SW 1271 (cell line): ENCODE results near the gene CCDC63.

Experiments used
- DNase-seq, 2 experiments: peaks; one replicate each; lab custom pipeline; 2025; lab: John Stamatoyannopoulos, UW

CCDC63 gene

DNA sequence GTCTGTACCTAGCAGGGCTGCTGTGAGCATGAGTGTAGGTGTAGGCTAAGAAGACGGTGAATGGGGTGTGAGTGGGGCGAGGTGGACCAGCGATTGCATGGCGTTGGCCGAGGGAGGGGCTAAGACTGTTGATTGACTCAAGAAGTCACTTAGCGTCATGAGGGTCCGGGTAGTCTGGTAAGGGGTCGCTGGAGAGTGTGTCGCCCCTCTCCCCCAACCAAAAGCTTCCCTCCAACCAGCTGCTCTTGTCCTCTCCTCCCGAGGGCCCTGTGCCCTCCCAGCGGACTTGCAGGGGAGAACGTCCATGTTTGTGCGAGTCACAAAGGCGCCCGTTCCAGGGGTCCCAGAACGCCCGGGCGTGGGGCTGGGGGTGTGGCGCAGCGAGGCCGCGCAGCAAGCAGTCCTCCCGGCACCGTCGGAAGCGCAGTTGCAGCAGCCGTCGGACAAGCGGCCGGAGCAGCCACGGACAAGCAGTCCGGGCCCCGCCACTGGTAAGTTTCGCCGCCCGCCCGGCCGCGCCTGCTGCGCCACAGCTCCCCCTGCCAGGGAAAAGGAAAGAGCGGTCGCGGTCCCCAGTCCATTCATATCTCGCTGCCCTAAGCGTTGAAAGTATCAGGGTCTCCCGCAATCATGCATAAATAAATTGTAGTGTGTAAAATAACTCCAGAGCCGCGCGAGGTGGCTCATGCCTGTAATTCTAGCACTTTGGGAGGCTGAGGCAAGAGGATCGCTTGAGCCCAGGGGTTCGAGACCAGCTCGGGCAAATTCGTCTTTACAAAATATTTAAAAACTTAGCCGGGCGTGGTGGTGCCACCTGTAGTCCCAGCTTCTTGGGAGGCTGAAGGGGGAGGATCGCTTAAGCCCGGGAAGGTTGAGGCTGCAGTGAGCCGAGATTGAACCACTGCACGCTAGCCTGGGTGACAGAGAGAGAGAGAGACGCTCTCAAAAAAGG is at the start of gene CCDC63:
Gene CCDC63 (plus strand): TSS at position 373 of the 952 bp plus-strand sequence. CDS start 5,968 bp downstream, outside the sequence.
- DNase-seq: peak in 1 of 2 experiments; percentile 54

DNA sequence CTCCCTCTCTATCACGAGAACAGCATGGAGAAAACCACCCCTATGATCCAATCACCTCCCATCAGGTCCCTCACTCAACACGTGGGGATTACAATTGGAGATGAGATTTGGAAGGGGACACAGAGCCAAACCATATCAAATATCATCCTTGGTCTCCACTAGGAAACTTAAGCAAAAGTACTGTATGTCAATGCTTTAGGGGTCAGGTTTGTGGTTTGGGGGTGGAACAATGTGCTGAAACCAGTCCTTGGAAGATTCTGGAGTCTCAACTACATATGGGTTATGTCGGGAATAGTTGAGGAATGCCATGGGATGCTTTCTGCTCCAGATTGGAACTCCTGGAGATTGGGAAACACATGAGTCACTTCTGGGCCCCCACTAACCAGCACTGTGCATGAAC is 48.3 kb upstream of the CCDC63 start:
- DNase-seq: no peak

DNA sequence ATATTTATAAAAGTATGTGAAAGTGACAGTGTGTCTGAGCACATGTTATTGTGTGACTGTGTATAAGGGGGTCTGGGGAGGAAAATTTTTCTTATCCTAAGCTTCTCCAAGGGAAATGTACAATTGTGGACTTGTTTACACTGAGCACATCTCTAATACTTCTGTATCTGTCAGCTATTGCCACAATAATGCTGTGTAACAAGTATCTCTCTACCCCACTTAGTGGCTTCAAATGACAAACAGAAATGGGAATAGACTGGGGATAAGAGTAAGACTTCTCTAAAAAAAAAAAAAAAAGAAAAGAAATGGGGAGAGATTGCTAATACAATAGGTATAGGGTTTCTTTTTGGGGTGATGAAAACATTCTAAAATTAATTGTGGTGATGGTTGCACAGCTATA is 44.3 kb upstream of the CCDC63 start:
- no peak for DNase-seq

DNA sequence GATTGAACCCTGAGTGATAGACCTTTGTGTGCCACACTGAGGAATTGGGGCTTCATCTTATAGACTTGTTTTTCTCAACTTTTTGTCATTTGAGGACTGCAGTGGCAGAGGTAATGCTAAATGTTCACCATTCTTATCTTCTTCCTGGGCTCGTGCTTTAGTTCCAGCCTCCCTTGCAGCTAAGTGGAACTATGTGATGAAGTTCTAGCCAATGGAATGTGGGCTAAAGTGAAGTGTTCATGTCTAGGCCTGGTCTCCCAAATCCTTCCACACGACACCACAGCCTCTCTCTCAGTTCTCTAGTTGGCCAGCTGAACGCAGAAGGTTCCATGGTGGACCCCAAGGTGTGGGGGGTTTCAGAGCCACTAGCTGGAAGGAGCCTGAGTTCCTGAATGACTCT is 42.4 kb upstream of the CCDC63 start:
- DNase-seq: no peak

DNA sequence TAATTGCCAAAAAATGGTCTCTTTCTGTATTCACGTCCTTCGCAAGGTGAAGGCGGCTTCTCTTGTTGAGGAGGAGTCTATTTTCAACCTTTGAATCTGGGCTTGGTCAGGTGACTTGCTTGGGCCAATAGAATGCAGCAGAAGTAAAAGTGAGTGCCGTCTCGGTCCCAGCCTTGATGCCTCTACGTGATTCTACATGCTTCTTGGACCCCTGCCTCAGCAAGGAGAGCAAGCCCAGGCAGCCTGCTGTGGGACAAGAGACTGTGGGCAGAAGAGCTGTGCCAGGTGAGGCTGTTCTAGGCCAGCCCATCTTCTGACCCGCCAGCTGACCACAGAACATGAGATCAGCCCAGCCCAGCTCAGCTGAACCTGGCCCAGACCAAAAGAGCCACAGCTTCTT is 39.1 kb upstream of the CCDC63 start:
- no peak for DNase-seq

DNA sequence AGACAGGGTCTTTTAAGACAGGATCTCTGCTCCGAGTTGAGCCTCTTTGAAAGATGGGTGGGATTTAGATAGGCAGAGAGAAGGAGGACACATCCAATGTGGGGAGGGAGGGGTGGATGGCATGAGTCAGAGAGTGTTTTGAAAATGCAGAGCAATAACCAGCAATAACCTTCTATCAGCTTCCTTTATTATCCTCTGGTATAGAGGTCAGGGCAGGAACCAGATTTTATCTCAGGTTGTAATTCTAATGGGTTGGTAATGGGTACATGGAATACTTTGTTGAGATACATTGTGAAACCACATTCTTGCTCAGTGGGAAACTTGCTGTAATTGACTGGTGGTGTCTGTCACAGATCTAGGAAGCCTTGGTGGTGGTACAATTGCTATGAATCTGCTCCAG is 37.6 kb upstream of the CCDC63 start:
- DNase-seq: no peak

DNA sequence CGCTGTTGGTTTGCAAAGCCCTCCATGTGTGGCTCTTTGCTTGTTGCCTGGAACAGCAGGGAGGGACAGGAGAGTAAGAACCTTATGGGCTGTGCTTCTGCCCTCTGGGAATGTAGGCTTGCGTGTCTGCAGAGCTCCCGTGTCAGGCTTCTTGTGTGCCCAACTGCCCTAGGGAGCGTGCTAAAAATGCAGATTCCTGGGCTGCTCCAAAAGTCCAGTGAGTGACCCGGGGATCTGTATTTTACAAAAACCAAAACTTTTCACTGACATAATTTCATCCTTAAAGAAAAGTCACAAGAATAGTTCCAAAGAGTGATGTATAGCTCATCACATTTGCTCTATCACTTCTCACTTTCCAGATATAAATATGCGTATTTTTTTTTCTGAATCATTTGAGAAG is 34.8 kb upstream of the CCDC63 start:
- DNase-seq: no peak

DNA sequence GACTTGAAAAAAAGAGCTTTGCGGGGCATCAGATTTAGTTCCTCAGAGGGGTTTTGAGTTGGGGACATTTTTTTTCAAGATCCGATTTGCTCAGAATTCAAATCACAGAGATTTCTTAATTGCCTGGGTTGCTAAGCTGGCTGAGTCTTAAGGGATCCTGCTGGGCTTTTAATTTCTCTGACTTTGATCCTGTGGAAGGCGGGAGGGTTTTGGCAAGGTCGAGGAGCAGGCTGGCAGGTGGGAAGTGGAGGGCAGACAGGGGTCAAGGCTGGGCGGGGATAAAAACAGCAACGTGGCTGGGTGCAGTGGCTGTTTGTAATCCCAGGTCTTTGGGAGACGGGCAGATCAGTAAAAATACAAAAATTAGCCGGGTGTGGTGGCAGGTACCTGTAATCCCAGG is 33.5 kb upstream of the CCDC63 start:
- DNase-seq: no peak

DNA sequence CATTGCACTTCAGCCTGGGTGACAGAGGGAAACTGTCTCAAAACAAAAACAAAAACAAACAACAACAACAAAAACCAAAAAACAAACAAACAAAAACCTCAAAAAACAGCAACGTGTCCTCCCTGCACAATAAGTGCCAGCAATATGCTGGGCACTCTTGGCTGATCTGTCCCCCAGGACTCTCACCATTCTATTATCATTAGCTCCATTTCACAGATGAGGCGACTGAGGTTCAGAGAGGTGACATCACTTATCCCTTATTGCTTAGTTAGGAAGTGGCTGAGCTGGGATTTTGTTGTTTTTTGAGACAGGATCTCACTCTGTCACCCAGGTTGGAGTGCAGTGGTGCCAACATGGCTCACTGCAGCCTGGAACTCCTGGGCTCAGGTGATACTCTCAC is 33.0 kb upstream of the CCDC63 start:
- no peak for DNase-seq

DNA sequence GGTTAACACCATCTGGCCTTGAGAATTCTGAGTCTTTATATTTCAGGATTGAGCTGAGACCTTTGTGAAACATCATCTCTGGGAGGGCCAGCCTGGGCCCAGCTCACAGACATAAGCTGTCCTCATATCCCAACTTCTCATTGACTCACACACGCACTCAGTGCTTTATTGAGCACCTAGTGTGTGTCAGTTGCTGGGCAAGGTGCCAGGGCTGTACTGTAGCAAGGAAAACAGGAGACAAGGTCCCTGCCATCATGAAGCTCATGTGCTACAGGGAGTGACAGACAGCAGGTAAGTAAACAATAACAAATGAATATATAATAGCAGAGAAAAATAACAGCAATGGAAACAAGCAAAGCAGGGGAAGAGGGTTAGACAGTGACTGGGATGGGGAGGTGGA is 30.5 kb upstream of the CCDC63 start:
- DNase-seq: no peak

DNA sequence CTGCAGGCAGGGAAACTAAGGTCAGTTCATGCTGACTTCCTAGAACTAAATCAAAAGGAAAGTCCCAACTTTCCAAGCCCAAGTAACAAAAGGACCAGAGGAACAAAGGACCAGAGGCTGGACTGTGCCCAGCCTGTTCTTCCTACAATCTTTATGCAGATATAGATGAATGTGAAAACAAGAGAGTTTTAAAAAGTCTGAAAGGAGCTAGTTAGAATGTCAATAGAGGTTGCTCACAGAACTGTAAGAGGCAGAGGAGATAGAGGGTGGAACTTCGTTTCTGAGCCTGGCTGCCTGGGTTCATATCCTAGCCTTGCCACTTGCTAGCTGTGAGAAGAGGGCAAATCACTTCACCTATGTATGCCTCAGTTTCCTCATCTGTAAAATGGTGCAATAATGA is 30.0 kb upstream of the CCDC63 start:
- no peak for DNase-seq

DNA sequence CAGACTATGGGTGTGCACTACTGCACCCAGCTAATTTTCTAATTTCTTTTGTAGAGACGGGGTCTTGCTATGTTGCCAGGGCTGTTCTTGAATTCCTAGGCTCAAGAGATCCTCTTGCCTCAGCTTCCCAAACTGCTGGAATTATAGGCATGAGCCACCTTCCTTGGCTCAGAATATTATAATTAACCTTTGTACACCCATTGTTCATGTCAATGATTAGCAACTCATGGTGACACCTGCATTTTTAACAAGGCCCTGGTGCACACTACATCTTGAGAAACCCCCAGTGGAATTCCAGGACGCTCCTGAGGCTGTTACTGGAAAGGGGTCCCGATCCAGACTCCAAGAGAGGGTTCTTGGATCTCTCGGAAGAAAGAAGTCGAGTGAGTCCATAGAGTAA is 28.3 kb upstream of the CCDC63 start:
- no peak for DNase-seq

DNA sequence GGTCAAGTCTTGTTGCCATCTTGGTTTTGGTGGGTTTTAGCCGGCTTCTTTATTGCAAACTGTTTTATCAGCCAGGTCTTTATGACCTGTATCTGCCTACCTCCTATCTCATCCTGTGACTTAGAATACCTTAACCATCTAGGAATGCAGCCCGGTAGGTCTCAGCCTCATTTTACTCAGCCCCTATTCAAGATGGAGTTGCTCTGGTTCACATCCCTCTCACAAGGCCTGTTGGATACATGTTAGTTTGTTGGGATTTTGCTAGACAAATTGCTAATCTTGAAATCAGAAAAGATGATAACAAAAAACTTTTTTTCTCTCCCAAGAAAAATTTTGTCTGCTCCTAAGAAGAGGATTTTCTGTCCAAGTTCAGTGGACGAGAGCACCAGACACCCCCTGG is 27.6 kb upstream of the CCDC63 start:
- no peak for DNase-seq

DNA sequence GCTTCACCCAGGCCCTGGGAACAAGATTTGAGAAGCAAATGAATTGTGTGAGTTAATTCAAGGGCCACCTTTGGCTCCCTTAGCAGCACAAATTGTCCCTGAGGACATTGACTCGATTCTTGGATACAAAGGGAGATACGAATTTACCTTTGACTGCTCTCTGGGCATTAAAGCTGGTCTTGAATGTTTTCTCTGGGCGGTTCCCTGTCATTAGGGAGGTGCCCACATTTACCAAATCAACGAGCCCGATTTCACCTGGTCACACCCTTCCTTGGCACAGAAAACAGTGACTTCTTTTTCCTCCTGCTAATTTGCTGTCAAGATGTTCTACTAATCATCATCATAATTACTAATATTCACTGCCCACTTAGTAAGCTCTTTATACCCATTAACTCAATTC is 27.1 kb upstream of the CCDC63 start:
- no peak for DNase-seq

DNA sequence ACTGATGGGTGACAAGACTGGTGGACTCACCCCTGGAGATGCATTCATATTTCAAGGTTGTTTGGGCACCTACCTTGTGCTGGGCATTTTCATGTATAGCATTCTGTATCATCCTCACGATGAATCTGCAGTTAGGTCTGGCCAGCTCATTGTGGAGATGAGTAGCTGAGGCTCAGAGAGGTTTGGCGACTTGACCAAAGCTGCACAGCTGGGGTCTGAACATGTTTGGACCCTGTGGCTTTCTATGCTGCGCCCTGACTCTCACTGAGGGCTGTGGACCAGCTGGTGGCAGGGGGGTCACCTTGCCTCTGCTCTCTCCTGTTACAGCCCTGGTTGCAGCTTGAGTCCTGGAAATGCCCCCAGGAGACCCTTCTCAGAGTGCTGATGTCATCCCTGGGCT is 24.9 kb upstream of the CCDC63 start:
- DNase-seq: no peak

DNA sequence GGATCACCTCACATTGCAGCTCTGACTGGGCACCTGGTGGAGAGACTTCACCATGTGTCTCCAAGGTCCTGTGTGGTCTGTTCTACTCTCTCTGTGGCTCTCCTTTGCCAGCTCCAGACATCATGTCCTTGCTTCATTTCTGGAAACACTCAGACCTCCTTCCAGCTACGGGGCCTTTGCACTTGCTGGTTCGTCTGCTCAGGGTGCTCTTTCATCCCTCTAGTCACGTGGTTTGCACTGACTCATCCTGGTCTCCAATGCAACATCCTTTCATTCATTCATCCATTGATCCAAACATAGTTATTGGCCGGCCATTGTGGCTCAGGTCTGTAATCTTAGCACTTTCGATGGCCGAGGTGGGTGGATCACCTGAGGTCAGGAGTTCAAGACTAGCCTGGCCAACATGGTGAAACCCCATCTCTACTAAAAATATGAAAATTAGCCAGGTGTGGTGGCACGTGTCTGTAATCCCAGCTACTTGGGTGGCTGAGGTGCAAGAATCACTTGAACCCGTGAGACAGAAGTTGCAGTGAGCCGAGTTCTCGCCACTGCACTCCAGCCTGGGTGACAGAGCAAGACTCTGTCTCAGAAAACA is 23.9 kb upstream of the CCDC63 start:
- no peak for DNase-seq

DNA sequence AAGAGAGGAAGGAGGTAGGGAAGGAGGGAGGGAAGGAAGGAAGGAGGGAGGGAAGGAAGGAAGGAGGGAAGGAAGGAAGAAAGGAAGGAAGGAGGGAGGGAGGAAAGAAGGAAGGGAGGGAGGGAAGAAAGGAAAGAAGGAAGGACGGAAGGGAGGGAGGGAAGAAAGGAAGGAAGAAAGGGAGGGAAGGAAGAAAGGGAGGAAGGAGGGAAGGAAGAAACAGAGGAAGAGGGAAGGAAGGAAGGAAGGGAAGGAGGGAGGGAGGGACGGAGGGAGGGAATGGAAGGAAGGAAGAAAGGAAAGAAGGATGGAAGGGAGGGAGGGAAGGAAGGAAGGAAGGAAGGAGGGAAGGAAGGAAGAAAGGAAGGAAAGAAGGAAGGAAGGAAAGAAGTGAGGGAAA is 22.4 kb upstream of the CCDC63 start:
- DNase-seq: no peak

DNA sequence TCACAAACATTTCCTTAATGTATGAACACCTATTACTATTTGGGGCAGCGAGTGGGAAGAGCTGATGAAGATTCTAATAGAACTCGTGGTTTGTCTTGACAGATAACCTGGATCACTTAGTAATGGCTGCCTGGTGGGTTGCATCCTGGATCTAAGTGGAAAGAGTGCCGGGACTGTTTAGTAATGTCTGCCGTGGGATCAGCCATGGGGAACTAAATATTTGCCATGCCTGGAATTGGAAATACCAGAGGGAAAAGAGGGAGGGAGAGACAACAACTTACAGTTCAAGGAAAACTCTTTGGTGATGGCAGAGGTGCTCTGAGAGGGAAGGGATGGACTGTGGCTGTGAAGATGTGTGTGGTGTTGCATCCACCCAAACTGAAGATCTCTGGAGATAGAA is 21.3 kb upstream of the CCDC63 start:
- DNase-seq: no peak

DNA sequence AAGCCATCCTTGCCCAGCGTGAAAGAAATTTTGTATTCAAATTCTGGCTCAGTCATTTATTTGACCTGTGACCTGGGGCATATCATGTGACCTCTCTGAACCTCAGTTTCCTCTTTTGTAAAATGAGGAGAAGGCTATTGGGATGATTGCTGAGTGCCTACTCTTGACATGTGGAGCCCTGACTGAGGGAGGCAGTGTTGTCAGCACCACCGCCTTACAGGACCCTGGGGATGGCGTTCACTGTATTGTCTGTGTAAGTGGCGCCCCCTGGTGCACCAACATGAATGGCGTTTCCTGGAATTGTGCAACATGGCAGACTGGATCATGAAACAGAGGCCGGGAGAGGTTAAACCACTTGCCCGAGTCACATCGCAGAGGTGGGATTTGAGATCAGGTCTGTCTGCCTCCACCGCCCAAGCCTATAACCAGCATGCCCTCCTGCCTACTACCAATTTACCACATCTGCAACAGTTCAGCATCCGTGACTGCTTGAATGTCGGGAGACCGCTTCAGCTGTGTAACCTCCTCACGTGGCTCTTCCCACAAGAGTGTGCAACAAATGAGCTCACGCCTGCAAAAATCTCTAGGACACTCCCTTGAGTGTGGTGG is 20.1 kb upstream of the CCDC63 start:
- DNase-seq: peak; percentile 48 to 82

DNA sequence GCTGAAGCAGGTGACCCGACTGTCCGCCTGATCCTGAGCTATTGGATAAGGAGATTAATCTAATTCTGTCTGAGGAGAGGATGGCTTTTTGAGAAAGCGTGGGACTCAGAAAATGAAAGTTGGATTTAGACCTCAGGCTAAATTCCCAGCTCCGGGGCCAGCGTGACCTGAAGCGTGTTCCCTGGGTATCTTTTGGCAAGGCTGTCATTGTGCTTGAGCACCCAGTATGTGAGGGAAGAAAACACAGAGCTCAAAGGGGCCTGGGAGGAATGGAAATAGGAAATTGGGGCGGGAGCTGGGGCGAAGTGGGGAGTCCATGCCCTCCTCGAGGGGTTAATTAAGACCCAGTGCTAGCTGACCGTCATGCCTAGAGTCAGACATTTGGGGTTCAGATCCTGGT is 17.5 kb upstream of the CCDC63 start:
- no peak for DNase-seq

DNA sequence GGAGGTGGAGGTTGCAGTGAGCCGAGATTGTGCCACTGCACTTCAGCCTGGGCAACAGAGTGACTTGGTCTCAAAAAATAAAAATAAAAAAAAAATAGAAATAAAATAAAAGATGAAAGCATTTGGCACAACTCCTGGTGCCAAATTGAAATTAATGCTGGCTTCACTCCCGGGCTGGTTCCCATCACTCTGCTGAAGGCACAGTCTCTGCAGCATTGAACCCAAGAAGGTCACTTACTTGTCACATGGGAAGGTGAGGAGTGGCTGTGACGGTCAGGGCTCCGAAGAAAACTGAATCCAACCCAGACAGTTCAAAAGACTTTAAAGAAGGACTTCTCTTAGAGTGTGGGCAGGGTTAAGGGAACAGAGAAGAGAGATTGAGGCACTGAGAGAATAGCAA is 10.5 kb upstream of the CCDC63 start:
- no peak for DNase-seq

DNA sequence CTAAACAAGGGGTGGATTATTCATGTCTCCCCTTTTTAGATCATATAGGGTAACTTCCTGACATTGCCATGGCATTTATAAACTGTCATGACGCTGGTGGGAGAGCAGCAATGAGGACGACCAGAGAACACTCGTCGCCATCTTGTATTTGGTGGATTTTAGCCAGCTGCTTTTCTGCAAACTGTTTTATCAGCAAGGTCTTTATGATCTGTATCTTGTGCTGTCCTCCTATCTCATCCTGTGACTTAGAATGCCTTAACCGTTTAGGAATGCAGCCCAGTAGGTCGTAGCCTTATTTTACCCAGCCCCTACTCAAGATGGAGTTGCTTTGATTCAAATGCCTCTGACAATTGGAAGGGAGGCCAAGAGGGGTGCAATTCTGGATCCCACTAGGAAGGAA is 5.8 kb upstream of the CCDC63 start:
- DNase-seq: no peak

DNA sequence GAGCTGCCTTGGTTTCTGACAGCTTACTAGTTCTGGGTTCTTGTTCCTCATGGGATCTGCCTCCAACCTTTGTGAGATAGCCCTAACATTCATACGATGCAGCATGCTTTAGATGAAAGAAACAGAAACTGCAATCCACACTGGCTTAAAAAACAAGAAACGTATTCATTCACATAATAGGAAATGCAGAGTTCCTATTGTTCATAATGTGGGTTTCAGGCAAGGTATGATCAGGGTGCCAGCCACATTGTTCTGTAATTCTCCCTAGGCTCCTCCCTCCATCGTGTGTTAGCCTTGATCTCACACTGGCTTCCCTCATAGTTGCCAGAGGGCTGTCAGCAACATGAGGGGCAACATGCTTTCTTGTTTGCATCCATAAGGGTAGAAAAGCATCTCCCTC is 2.7 kb upstream of the CCDC63 start:
- no peak for DNase-seq
